Fibroblast of the aortic adventitia (primary cell): ENCODE measurements around the gene SMIM13. TPM values are rescaled to one million over a fixed set of nuclear protein-coding genes. Genes with fewer than 3 reads are reported as not detected.

Source experiments
- DNase-seq: peaks from one replicate; pipeline ENCODE4 v3.0.0-alpha.2; 2010; ENCODE audit warnings: low read depth
- H3K4me3 ChIP-seq: 2 replicates; pipeline ENCODE4 v1.5.1; 2011; ENCODE audit warnings: low read depth, mild to moderate bottlenecking, control low read depth, low read length, moderate library complexity
- CTCF ChIP-seq: IDR thresholded peaks from 2 replicates; pipeline ENCODE4 v1.5.1; 2011; ENCODE audit warnings: mild to moderate bottlenecking, low read length, control low read depth, inconsistent platforms; ENCODE audit not compliant: insufficient read depth
- small RNA-seq: library from RNA; depleted of rRNA; stranded (forward); fragments of <200 nt; gene quantifications from one replicate; pipeline ENCODE3, GENCODE V24; 2012
- total RNA-seq: library from RNA; depleted of rRNA; stranded (reverse); fragments of >200 nt; gene quantifications from 2 replicates; pipeline ENCODE4 v1.2.3, GENCODE V29; 2012; ENCODE audit warnings: low replicate concordance

Gene SMIM13
- total RNA-seq, 1 donor, result 8.1 TPM

- no peak overlapping the region for H3K4me3 ChIP-seq
- DNase-seq, result no peak
- TF ChIP-seq CTCF, result no peak
Measured at GRCh38 chr6:11183761-11184362, 90.2 kb downstream of the SMIM13 start.

- no peak for TF ChIP-seq CTCF
- no peak for DNase-seq
- no peak overlapping the region for H3K4me3 ChIP-seq
Measured at GRCh38 chr6:11185204-11185842, 91.7 kb downstream of the SMIM13 start.

- no peak for TF ChIP-seq CTCF
- no peak overlapping the region for H3K4me3 ChIP-seq
- no peak for DNase-seq
Measured at GRCh38 chr6:11187301-11187700, 93.7 kb downstream of the SMIM13 start.

Small RNA genes within 50 kb of the gene (small RNA-seq; reads per million reads assigned to genes)
- not detected for gene AL136139.1

Other genes starting within 250 kb of the SMIM13 start
- not detected in 2 replicates for gene GCM2, start 211.8 kb upstream of the SMIM13 start, total RNA-seq
- under 0.01 TPM in 1 of 2 replicates, not detected in the other for gene SYCP2L, start 206.8 kb upstream of the SMIM13 start, total RNA-seq
- 0.16 and 0.18 TPM in 2 replicates for gene ELOVL2, start 49.5 kb upstream of the SMIM13 start, total RNA-seq
- not detected in 2 replicates for gene ERVFRD-1, start 17.9 kb downstream of the SMIM13 start, total RNA-seq
- gene NEDD9, start 138.8 kb downstream of the SMIM13 start, total RNA-seq, result 0.33 and 0.36 TPM in 2 replicates